Esophagus squamous epithelium (tissue), 5 donors: ENCODE data around the gene C1orf21. TPM values are rescaled to one million over a fixed set of nuclear protein-coding genes. Genes with fewer than 3 reads are reported as not detected.

ENCODE experiments used
- DNase-seq: peaks from one replicate; lab custom pipeline; 2025; lab: John Stamatoyannopoulos, UW
- H3K27ac ChIP-seq, 4 donors: fragments of 200-600 bp; sonication (generic); one replicate each; pipeline ENCODE4 v1.5.1; 2016 to 2019; ENCODE audit warnings: mild to moderate bottlenecking in 1 of 4
- H3K27me3 ChIP-seq, 4 donors: fragments of 200-600 bp; sonication (generic); 1 replicate in 3 of 4; 2 replicates in 1 of 4; pipeline versions ENCODE4 v1.5.1 to v1.6.0; 2017 to 2021; ENCODE audit warnings: antibody characterized with exemption in 1 of 4
- H3K36me3 ChIP-seq, 3 donors: fragments of 200-600 bp; sonication (generic); one replicate each; pipeline ENCODE4 v1.5.1; 2016 to 2019
- H3K4me1 ChIP-seq, 3 donors: fragments of 200-600 bp; sonication (generic); one replicate each; pipeline ENCODE4 v1.5.1; 2017 to 2019
- H3K4me3 ChIP-seq, 4 donors: fragments of 200-600 bp; sonication (generic); 1 replicate in 3 of 4; 2 replicates in 1 of 4; pipeline ENCODE4 v1.5.1; 2016 to 2019; ENCODE audit warnings: mild to moderate bottlenecking in 2 of 4, moderate library complexity in 1 of 4
- H3K9me3 ChIP-seq, 3 donors: fragments of 200-600 bp; sonication (generic); one replicate each; pipeline ENCODE4 v1.5.1; 2016 to 2019
- CTCF ChIP-seq, 6 experiments: fragments of 450-650 bp in 4 of 6; fragments of 200-600 bp in 2 of 6; sonication (generic) in 2 of 6; IDR thresholded peaks; one replicate each; pipeline ENCODE4 v1.5.1; 2016 to 2019; ENCODE audit warnings: antibody characterized with exemption in 6 of 6, mild to moderate bottlenecking in 4 of 6, moderate library complexity in 4 of 6
- POLR2A ChIP-seq, 4 donors: fragments of 450-650 bp; IDR thresholded peaks; one replicate each; pipeline ENCODE4 v1.6.1; 2017; ENCODE audit warnings: antibody characterized with exemption in 4 of 4, mild to moderate bottlenecking in 4 of 4, moderate library complexity in 3 of 4
- WGBS, 2 donors: methylation state at CpG; one replicate each; pipeline ENCODE4 v1.1.5; 2018; 5-methylcytosine and 5-hydroxymethylcytosine counted together
- intact Hi-C: fragments of 100-400 bp; cut with DNase I; formaldehyde crosslinking; loops from one replicate; pipeline ENCODE4 v1.15.0; 2022
- total RNA-seq, 4 donors: library from RNA; depleted of rRNA; stranded (reverse); fragments of >200 nt; gene quantifications; one replicate each; pipeline ENCODE4 v1.1.0, GENCODE V29; 2016
- donor health status: DM: yes; HTN: yes; CAD: no.

C1orf21 gene
- total RNA-seq, 4 donors from 2014 or later = 14.6 to 55.7 (median 36.2) TPM

GRCh38 chr1:184370850-184371249 lies 16.0 kb upstream of the C1orf21 start:
- 85 to 89% methylated on average over 4 of the region's 4 CpGs for WGBS, 2 donors
- no peaks in the 10 kb centered on the region for H3K4me1 ChIP-seq
- H3K27ac ChIP-seq = no peak overlapping the region
- H3K36me3 ChIP-seq = no peaks in the 10 kb centered on the region
- no peaks in the 10 kb centered on the region for H3K9me3 ChIP-seq
- no peak for DNase-seq
- no peak overlapping the region for H3K4me3 ChIP-seq
- H3K27me3 ChIP-seq = peaks cover 0 to 2% (median 0%) of the 10 kb centered on the region in 4 donors
- TF ChIP-seq CTCF (IDR thresholded peaks at IDR 0.05) (no peak), POLR2A (IDR thresholded peaks at IDR 0.05) (no peak)
- intact Hi-C loops = no loop called here

- H3K9me3 ChIP-seq = no peaks in the 10 kb centered on the region
- WGBS, 2 donors = 71 to 91% methylated on average over 4 of the region's 4 CpGs
- no peak for DNase-seq
- intact Hi-C loops = no loop called here
- H3K4me3 ChIP-seq = no peak overlapping the region
- no peaks in the 10 kb centered on the region for H3K4me1 ChIP-seq
- no peaks in the 10 kb centered on the region for H3K36me3 ChIP-seq
- no peak overlapping the region for H3K27ac ChIP-seq
- peaks cover 0 to 2% (median 0%) of the 10 kb centered on the region in 4 donors for H3K27me3 ChIP-seq
- TF ChIP-seq POLR2A (IDR thresholded peaks at IDR 0.05) = no peak
- TF ChIP-seq CTCF (IDR thresholded peaks at IDR 0.05) = no peak
Observed at GRCh38 chr1:184373155-184373554, 13.7 kb upstream of the C1orf21 start.

GRCh38 chr1:184376369-184376768 lies 10.5 kb upstream of the C1orf21 start:
- TF ChIP-seq POLR2A (IDR thresholded peaks at IDR 0.05) (no peak), CTCF (IDR thresholded peaks at IDR 0.05) (no peak)
- H3K4me3 ChIP-seq = no peak overlapping the region
- no peaks in the 10 kb centered on the region for H3K36me3 ChIP-seq
- 95 to 96% methylated on average over 3 to 4 of the region's 5 CpGs for WGBS, 2 donors
- no peak for DNase-seq
- H3K27ac ChIP-seq = no peak overlapping the region
- intact Hi-C loops = no loop called here
- H3K27me3 ChIP-seq = peaks cover 0 to 2% (median 0%) of the 10 kb centered on the region in 4 donors
- no peaks in the 10 kb centered on the region for H3K4me1 ChIP-seq
- H3K9me3 ChIP-seq = no peaks in the 10 kb centered on the region

GRCh38 chr1:184379111-184379752 lies 7.6 kb upstream of the C1orf21 start:
- intact Hi-C loops = no loop called here
- Histone ChIP-seq H3K36me3 (no peaks in the 10 kb centered on the region), H3K4me1 (no peaks in the 10 kb centered on the region), H3K27ac (no peak overlapping the region), H3K27me3 (no peaks in the 10 kb centered on the region), H3K4me3 (no peak overlapping the region), H3K9me3 (no peaks in the 10 kb centered on the region)
- DNase-seq = no peak
- TF ChIP-seq POLR2A (IDR thresholded peaks at IDR 0.05) (no peak), CTCF (IDR thresholded peaks at IDR 0.05) (no peak)
- WGBS, 2 donors = 55 to 64% methylated on average over 6 of the region's 6 CpGs

GRCh38 chr1:184380468-184380867 lies 6.4 kb upstream of the C1orf21 start:
- Histone ChIP-seq H3K27me3 (no peaks in the 10 kb centered on the region), H3K9me3 (no peaks in the 10 kb centered on the region), H3K4me1 (no peaks in the 10 kb centered on the region), H3K4me3 (no peak overlapping the region), H3K27ac (no peak overlapping the region), H3K36me3 (no peaks in the 10 kb centered on the region)
- TF ChIP-seq CTCF (IDR thresholded peaks at IDR 0.05) (no peak), POLR2A (IDR thresholded peaks at IDR 0.05) (no peak)
- 80 to 83% methylated on average over 1 of the region's 1 CpG for WGBS, 2 donors
- DNase-seq = no peak
- intact Hi-C loops = loop anchor here (10.0 kb wide), 1 partner anchor 184 kb away; no protein-coding TSS in a partner anchor
